Measurements from ENCODE around the gene SEMA3D. TPM values are rescaled to one million over a fixed set of nuclear protein-coding genes. Genes with fewer than 3 reads are reported as not detected.

The SEMA3D gene
- total and polyA plus RNA-seq, 7 donors, result 0.23 to 5.5 (median 2.5) TPM

GRCh38 chr7:85172530-85172941 lies 14.3 kb downstream of the SEMA3D start:
- Histone ChIP-seq H3K4me1 (peaks cover 0 to 7% (median 6%) of the 10 kb centered on the region in 4 donors), H3K36me3 (no peaks in the 10 kb centered on the region), H3K4me3 (no peak overlapping the region), H3K27ac (no peak overlapping the region), H3K9me3 (no peaks in the 10 kb centered on the region), H3K27me3 (no peaks in the 10 kb centered on the region)
- DNase-seq, result no peak
- 48 to 52% methylated on average over 3 of the region's 3 CpGs for WGBS, 2 donors
- TF ChIP-seq POLR2A (IDR thresholded peaks at IDR 0.05), result no peak
- TF ChIP-seq EP300 (IDR thresholded peaks at IDR 0.05), result no peak
- intact Hi-C loops (cut with DNase I), result no loop called here

- peaks cover 0 to 4% (median 3%) of the 10 kb centered on the region in 4 donors for H3K4me1 ChIP-seq
- H3K9me3 ChIP-seq, result no peaks in the 10 kb centered on the region
- WGBS, 2 donors, result 96 to 99% methylated on average over 1 of the region's 1 CpG
- no peak overlapping the region for H3K27ac ChIP-seq
- H3K36me3 ChIP-seq, result no peaks in the 10 kb centered on the region
- DNase-seq, result no peak
- intact Hi-C loops (cut with DNase I), result no loop called here
- no peaks in the 10 kb centered on the region for H3K27me3 ChIP-seq
- H3K4me3 ChIP-seq, result no peak overlapping the region
- no peak for TF ChIP-seq CTCF (IDR thresholded peaks at IDR 0.05)
Measured at GRCh38 chr7:85167636-85168035, 19.2 kb downstream of the SEMA3D start.

GRCh38 chr7:85165263-85165662 lies 21.6 kb downstream of the SEMA3D start:
- no peak for DNase-seq
- 31 to 74% methylated on average over 5 of the region's 5 CpGs for WGBS, 2 donors
- intact Hi-C loops (cut with DNase I), result no loop called here
- Histone ChIP-seq H3K9me3 (no peaks in the 10 kb centered on the region), H3K36me3 (no peaks in the 10 kb centered on the region), H3K4me3 (no peak overlapping the region), H3K27me3 (no peaks in the 10 kb centered on the region), H3K27ac (no peak overlapping the region), H3K4me1 (no peaks in the 10 kb centered on the region)
- no peak for TF ChIP-seq POLR2AphosphoS5 (IDR thresholded peaks at IDR 0.05)
- no peak for TF ChIP-seq EP300 (IDR thresholded peaks at IDR 0.05)
- no peak for TF ChIP-seq CTCF (IDR thresholded peaks at IDR 0.05)
- TF ChIP-seq POLR2A (IDR thresholded peaks at IDR 0.05), result no peak

- intact Hi-C loops (cut with DNase I), result no loop called here
- Histone ChIP-seq H3K9me3 (no peaks in the 10 kb centered on the region), H3K4me1 (no peaks in the 10 kb centered on the region), H3K27me3 (no peaks in the 10 kb centered on the region), H3K27ac (no peak overlapping the region), H3K4me3 (no peak overlapping the region), H3K36me3 (no peaks in the 10 kb centered on the region)
- TF ChIP-seq CTCF (IDR thresholded peaks at IDR 0.05) (no peak), POLR2AphosphoS5 (IDR thresholded peaks at IDR 0.05) (no peak), POLR2A (IDR thresholded peaks at IDR 0.05) (no peak), EP300 (IDR thresholded peaks at IDR 0.05) (no peak)
- 97 to 99% methylated on average over 1 of the region's 1 CpG for WGBS, 2 donors
- DNase-seq, result no peak
Measured at GRCh38 chr7:85164376-85164775, 22.5 kb downstream of the SEMA3D start.

GRCh38 chr7:85162721-85163120 lies 24.1 kb downstream of the SEMA3D start:
- Histone ChIP-seq H3K4me3 (no peak overlapping the region), H3K27ac (no peak overlapping the region)

More at GRCh38 chr7:85162721-85163120, 24.1 kb downstream of the SEMA3D start:
- 75 to 77% methylated on average over 4 of the region's 4 CpGs for WGBS, 2 donors
- TF ChIP-seq POLR2A (IDR thresholded peaks at IDR 0.05) (no peak), CTCF (IDR thresholded peaks at IDR 0.05) (no peak), EP300 (IDR thresholded peaks at IDR 0.05) (no peak), POLR2AphosphoS5 (IDR thresholded peaks at IDR 0.05) (no peak)
- Histone ChIP-seq H3K27me3 (no peaks in the 10 kb centered on the region), H3K4me1 (no peaks in the 10 kb centered on the region), H3K36me3 (no peaks in the 10 kb centered on the region), H3K9me3 (no peaks in the 10 kb centered on the region)
- intact Hi-C loops (cut with DNase I), result no loop called here
- DNase-seq, result no peak

All from sigmoid colon (tissue), 7 donors.